Neural cell (in vitro differentiated cells): ENCODE data around the gene ESR1.

Experiments
- EP300 ChIP-seq: fragments of 450-650 bp; conservative IDR thresholded peaks from 2 replicates; pipeline ENCODE4 v1.6.1; 2014; ENCODE audit warnings: antibody characterized with exemption, mild to moderate bottlenecking, moderate library complexity; ENCODE audit not compliant: poor library complexity, severe bottlenecking
- EZH2 ChIP-seq: fragments of 200-600, 300-800 bp; shearing (Covaris generic), sonication (generic); IDR thresholded peaks from 2 replicates; pipeline ENCODE4 v1.6.1; 2014; ENCODE audit warnings: antibody characterized with exemption, low read length, borderline replicate concordance, mild to moderate bottlenecking; ENCODE audit not compliant: insufficient read depth, poor library complexity, severe bottlenecking
- MXI1 ChIP-seq: fragments of 450-650 bp; conservative IDR thresholded peaks from 2 replicates; pipeline ENCODE4 v1.6.1; 2014; ENCODE audit warnings: antibody characterized with exemption, mild to moderate bottlenecking; ENCODE audit not compliant: poor library complexity, severe bottlenecking
- POLR2AphosphoS5 ChIP-seq: IDR thresholded peaks from 2 replicates; pipeline ENCODE4 v1.6.1; 2012
- RAD21 ChIP-seq: fragments of 450-650 bp; conservative IDR thresholded peaks from 2 replicates; pipeline ENCODE4 v1.6.1; 2014; ENCODE audit warnings: antibody characterized with exemption, mild to moderate bottlenecking, moderate library complexity
- TAF1 ChIP-seq: IDR thresholded peaks from 2 replicates; pipeline ENCODE4 v1.6.1; 2012; ENCODE audit warnings: low read depth
- TF ChIP-seq, protein P1 (sequence below): fragments of 450-650 bp; IDR thresholded peaks from 2 replicates; pipeline ENCODE4 v1.5.1; 2014; ENCODE audit warnings: antibody characterized with exemption, mild to moderate bottlenecking, moderate library complexity; ENCODE audit not compliant: poor library complexity, severe bottlenecking
- TF ChIP-seq, protein P2 (sequence below): IDR thresholded peaks from 2 replicates; pipeline ENCODE4 v1.6.1; 2012; ENCODE audit warnings: borderline replicate concordance

GRCh38 chr6:152096863-152097496 is 289.5 kb downstream of the ESR1 start:
- TF ChIP-seq, protein P1, sequence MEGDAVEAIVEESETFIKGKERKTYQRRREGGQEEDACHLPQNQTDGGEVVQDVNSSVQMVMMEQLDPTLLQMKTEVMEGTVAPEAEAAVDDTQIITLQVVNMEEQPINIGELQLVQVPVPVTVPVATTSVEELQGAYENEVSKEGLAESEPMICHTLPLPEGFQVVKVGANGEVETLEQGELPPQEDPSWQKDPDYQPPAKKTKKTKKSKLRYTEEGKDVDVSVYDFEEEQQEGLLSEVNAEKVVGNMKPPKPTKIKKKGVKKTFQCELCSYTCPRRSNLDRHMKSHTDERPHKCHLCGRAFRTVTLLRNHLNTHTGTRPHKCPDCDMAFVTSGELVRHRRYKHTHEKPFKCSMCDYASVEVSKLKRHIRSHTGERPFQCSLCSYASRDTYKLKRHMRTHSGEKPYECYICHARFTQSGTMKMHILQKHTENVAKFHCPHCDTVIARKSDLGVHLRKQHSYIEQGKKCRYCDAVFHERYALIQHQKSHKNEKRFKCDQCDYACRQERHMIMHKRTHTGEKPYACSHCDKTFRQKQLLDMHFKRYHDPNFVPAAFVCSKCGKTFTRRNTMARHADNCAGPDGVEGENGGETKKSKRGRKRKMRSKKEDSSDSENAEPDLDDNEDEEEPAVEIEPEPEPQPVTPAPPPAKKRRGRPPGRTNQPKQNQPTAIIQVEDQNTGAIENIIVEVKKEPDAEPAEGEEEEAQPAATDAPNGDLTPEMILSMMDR: no peak
- TF ChIP-seq POLR2AphosphoS5 (no peak), EZH2 (no peak), RAD21 (no peak), EP300 (no peak), MXI1 (no peak), TAF1 (no peak)
- TF ChIP-seq, protein P2, sequence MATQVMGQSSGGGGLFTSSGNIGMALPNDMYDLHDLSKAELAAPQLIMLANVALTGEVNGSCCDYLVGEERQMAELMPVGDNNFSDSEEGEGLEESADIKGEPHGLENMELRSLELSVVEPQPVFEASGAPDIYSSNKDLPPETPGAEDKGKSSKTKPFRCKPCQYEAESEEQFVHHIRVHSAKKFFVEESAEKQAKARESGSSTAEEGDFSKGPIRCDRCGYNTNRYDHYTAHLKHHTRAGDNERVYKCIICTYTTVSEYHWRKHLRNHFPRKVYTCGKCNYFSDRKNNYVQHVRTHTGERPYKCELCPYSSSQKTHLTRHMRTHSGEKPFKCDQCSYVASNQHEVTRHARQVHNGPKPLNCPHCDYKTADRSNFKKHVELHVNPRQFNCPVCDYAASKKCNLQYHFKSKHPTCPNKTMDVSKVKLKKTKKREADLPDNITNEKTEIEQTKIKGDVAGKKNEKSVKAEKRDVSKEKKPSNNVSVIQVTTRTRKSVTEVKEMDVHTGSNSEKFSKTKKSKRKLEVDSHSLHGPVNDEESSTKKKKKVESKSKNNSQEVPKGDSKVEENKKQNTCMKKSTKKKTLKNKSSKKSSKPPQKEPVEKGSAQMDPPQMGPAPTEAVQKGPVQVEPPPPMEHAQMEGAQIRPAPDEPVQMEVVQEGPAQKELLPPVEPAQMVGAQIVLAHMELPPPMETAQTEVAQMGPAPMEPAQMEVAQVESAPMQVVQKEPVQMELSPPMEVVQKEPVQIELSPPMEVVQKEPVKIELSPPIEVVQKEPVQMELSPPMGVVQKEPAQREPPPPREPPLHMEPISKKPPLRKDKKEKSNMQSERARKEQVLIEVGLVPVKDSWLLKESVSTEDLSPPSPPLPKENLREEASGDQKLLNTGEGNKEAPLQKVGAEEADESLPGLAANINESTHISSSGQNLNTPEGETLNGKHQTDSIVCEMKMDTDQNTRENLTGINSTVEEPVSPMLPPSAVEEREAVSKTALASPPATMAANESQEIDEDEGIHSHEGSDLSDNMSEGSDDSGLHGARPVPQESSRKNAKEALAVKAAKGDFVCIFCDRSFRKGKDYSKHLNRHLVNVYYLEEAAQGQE: no peak
